ENCODE data around the gene ZNF823. TPM values are rescaled to one million over a fixed set of nuclear protein-coding genes. Genes with fewer than 3 reads are reported as not detected.
A peak's percentile ranks its signal among the peaks of the same experiment; 100 is the strongest.

Gene ZNF823
- total and polyA plus RNA-seq, 9 of the 15 experiments (the other 6 are each of a cell fraction or from before 2014, with no cell fraction given) = 4.0 to 13.4 (median 6.1) TPM

GRCh38 chr19:11694533-11695439, 44.0 kb downstream of the ZNF823 start (continued):
- TF ChIP-seq E2F6 (IDR thresholded peaks at IDR 0.05; ENCODE audit: borderline replicate concordance in 1 of 2, extremely low read depth in 1 of 2, insufficient read depth in 1 of 2, insufficient read length in 1 of 2, low read depth in 1 of 2, low read length in 1 of 2, poor library complexity in 1 of 2, severe bottlenecking in 1 of 2) (peak in 1 of 2 experiments; percentile 50), NBN (IDR thresholded peaks at IDR 0.05; ENCODE audit: low read depth) (no peak)

GRCh38 chr19:11693505-11694499, 44.9 kb downstream of the ZNF823 start:
- in situ Hi-C loops (cut with MboI) (no loop called here), intact Hi-C loops (cut with micrococcal nuclease) (loop anchor here (2.0 to 10.0 kb wide), 2 partner anchors 53 to 161 kb away; no protein-coding TSS in a partner anchor)
- Histone ChIP-seq H3K4me1 (replicated peaks in 1 of 2; ENCODE audit: control insufficient read depth in 2 of 2, insufficient read depth in 2 of 2, low read length in 2 of 2) (peaks cover 4 to 6% of the 10 kb centered on the region in 2 experiments; a peak in 4 of 5 replicates), H3K9ac (ENCODE audit: insufficient read depth in 1 of 2, low read depth in 2 of 2, low read length in 2 of 2) (peak overlapping the region; percentile 82 to 97), H3K9me3 (replicated peaks; ENCODE audit: control insufficient read depth, insufficient read depth, low read depth, low read length) (no peaks in the 10 kb centered on the region), H4K20me1 (replicated peaks; ENCODE audit: control insufficient read depth, insufficient read depth, low read length) (no peaks in the 10 kb centered on the region), H3K27ac (ENCODE audit: extremely low read depth, low read depth, low read length) (peak overlapping the region; percentile 82), H3K36me3 (ENCODE audit: control insufficient read depth, insufficient read depth, low read length) (peaks cover 2% of the 10 kb centered on the region; the same call in 1 of the 3 replicates), H3K9me1 (ENCODE audit: control insufficient read depth, insufficient read depth, low read length) (no peaks in the 10 kb centered on the region), H3K79me2 (ENCODE audit: control insufficient read depth, insufficient read depth, low read length) (0 out of 3 replicates have a peak, but pooled peaks cover 3% of the 10 kb centered on the region), H3K27me3 (ENCODE audit: control insufficient read depth in 2 of 2, insufficient read depth in 2 of 2, low read length in 2 of 2) (no peaks in the 10 kb centered on the region), H3K4me3 (peak overlapping the region; percentile 93), H2AFZ (ENCODE audit: low read depth, low read length) (peak overlapping the region; percentile 98), H3K4me2 (ENCODE audit: insufficient read depth, low read length) (peak overlapping the region; percentile 90)
- DNase-seq (ENCODE audit: extremely low read depth in 1 of 4, low spot score in 3 of 4) = peak in 2 of 4 experiments; percentile 21 to 64
- CTCF ChIA-PET (ENCODE audit: low intra/inter-chr PET ratio) = interaction anchor here (0.6 kb wide), 1 partner anchor 145 kb away, joined by 3 read pairs; no protein-coding TSS in a partner anchor
- WGBS (ENCODE audit: insufficient coverage, low coverage, missing lambda C conversion rate) = 15% methylated on average over 15 of the region's 16 CpGs
- ATAC-seq = peak; percentile 58
- BruUV-seq (replicated peaks) = TSS peak; percentile 95
- no peak for FAIRE-seq
- POLR2A ChIA-PET = interaction anchor here (0.6 to 1.4 kb wide), 9 partner anchors 12 to 164 kb away, joined by 3 to 7 read pairs (median 3); no protein-coding TSS in a partner anchor
- TF ChIP-seq CREBBP (IDR thresholded peaks at IDR 0.05; ENCODE audit: low read depth, low read length) (no peak), ZNF592 (IDR thresholded peaks at IDR 0.05) (no peak), BHLHE40 (IDR thresholded peaks at IDR 0.05; ENCODE audit: low read length) (0 out of 2 replicates have a peak, but pooled peaks have one; percentile 12), ZFP36 (IDR thresholded peaks at IDR 0.05; ENCODE audit: low read depth, low read length, partially characterized antibody) (peak; percentile 67)

All from K562 (cell line).